ENCODE data around the gene SPTB.

SPTB gene

GRCh38 chr14:64815257-64815656, 64.5 kb downstream of the SPTB start:
- TF ChIP-seq TEAD4 (IDR thresholded peaks at IDR 0.05) (no peak), RAD21 (IDR thresholded peaks at IDR 0.05; ENCODE audit: low read depth) (no peak), MAX (IDR thresholded peaks at IDR 0.05) (no peak), USF1 (IDR thresholded peaks at IDR 0.05) (no peak), FOXM1 (IDR thresholded peaks at IDR 0.05; ENCODE audit: borderline replicate concordance, low read depth) (no peak), CEBPB (IDR thresholded peaks at IDR 0.05) (no peak), ZBTB7A (IDR thresholded peaks at IDR 0.05; ENCODE audit: low read depth) (no peak), NFIC (IDR thresholded peaks at IDR 0.05) (no peak), EP300 (IDR thresholded peaks at IDR 0.05; ENCODE audit: borderline replicate concordance) (no peak), EGR1 (IDR thresholded peaks at IDR 0.05) (no peak), YY1 (IDR thresholded peaks at IDR 0.05; ENCODE audit: low read depth) (no peak), CREB1 (IDR thresholded peaks at IDR 0.05; ENCODE audit: low read depth) (no peak), TCF12 (IDR thresholded peaks at IDR 0.05; ENCODE audit: low read depth) (no peak), TAF1 (IDR thresholded peaks at IDR 0.05; ENCODE audit: low read depth) (no peak)
- TF ChIP-seq, protein P1, sequence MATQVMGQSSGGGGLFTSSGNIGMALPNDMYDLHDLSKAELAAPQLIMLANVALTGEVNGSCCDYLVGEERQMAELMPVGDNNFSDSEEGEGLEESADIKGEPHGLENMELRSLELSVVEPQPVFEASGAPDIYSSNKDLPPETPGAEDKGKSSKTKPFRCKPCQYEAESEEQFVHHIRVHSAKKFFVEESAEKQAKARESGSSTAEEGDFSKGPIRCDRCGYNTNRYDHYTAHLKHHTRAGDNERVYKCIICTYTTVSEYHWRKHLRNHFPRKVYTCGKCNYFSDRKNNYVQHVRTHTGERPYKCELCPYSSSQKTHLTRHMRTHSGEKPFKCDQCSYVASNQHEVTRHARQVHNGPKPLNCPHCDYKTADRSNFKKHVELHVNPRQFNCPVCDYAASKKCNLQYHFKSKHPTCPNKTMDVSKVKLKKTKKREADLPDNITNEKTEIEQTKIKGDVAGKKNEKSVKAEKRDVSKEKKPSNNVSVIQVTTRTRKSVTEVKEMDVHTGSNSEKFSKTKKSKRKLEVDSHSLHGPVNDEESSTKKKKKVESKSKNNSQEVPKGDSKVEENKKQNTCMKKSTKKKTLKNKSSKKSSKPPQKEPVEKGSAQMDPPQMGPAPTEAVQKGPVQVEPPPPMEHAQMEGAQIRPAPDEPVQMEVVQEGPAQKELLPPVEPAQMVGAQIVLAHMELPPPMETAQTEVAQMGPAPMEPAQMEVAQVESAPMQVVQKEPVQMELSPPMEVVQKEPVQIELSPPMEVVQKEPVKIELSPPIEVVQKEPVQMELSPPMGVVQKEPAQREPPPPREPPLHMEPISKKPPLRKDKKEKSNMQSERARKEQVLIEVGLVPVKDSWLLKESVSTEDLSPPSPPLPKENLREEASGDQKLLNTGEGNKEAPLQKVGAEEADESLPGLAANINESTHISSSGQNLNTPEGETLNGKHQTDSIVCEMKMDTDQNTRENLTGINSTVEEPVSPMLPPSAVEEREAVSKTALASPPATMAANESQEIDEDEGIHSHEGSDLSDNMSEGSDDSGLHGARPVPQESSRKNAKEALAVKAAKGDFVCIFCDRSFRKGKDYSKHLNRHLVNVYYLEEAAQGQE (IDR thresholded peaks at IDR 0.05; ENCODE audit: low read depth): no peak

DNA sequence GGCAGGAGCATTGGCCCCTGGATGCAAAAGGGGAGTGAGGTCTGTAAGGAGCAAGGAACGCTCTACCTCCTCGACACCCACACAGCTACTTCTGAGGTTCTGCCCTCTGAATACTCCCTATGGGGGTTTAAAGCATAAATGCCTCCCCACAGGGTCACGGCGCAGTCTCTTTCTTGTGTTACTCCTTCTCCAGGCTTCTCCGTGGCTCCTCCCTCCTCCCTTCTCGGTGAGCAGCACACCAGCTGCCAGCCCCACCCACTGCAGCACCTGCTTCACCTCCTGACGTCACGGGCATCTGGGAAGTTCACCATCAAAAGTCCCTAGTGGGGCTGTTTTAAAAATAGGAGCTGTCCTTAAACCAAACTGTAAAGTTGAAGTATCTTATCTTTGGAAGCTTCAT, 67.3 kb downstream of the SPTB start:
- TF ChIP-seq EP300 (IDR thresholded peaks at IDR 0.05; ENCODE audit: borderline replicate concordance): no peak
- 0 out of 2 replicates have a peak, but pooled peaks have one; percentile 36 for TF ChIP-seq CREB1 (IDR thresholded peaks at IDR 0.05; ENCODE audit: low read depth)

- TF ChIP-seq EP300 (IDR thresholded peaks at IDR 0.05; ENCODE audit: borderline replicate concordance) (no peak), YY1 (IDR thresholded peaks at IDR 0.05; ENCODE audit: low read depth) (no peak), NFIC (IDR thresholded peaks at IDR 0.05) (no peak), TCF12 (IDR thresholded peaks at IDR 0.05; ENCODE audit: low read depth) (no peak), USF1 (IDR thresholded peaks at IDR 0.05) (no peak), TEAD4 (IDR thresholded peaks at IDR 0.05) (no peak), CEBPB (IDR thresholded peaks at IDR 0.05) (no peak), FOXM1 (IDR thresholded peaks at IDR 0.05; ENCODE audit: borderline replicate concordance, low read depth) (no peak), TAF1 (IDR thresholded peaks at IDR 0.05; ENCODE audit: low read depth) (no peak), MAX (IDR thresholded peaks at IDR 0.05) (no peak)
- TF ChIP-seq, protein P1 (IDR thresholded peaks at IDR 0.05; ENCODE audit: low read depth): no peak
Observed at GRCh38 chr14:64811676-64812075, 68.0 kb downstream of the SPTB start.

- TF ChIP-seq CREB1 (IDR thresholded peaks at IDR 0.05; ENCODE audit: low read depth): no peak
- no peak for TF ChIP-seq YY1 (IDR thresholded peaks at IDR 0.05; ENCODE audit: low read depth)
- no peak for TF ChIP-seq MAX (IDR thresholded peaks at IDR 0.05)
- no peak for TF ChIP-seq ZBTB7A (IDR thresholded peaks at IDR 0.05; ENCODE audit: low read depth)
- TF ChIP-seq, protein P1 (IDR thresholded peaks at IDR 0.05; ENCODE audit: low read depth): peak; percentile 60; the same call in 1 of the 2 replicates
Observed at GRCh38 chr14:64808449-64808848, 71.3 kb downstream of the SPTB start.

DNA sequence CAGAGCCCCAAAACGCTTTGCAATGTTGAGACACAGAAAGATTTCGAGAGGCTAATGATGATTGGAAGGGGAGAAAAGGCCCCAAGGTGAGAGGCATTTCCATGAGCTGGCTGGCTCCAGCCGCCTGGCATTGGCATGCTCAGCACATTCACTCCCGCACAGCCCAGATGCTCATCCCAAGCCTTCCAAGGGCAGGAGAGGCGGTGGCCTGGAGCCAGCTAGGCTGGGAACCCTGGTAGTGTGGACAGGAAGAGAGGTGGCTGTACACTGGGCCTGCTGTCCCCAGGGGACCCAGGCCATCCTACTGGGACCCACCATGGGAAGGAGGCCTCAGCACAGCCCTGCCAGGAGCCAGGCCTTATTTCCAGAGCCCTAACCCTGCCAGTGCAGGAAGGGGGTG, 72.2 kb downstream of the SPTB start:
- TF ChIP-seq EP300 (IDR thresholded peaks at IDR 0.05; ENCODE audit: borderline replicate concordance) (no peak), FOXM1 (IDR thresholded peaks at IDR 0.05; ENCODE audit: borderline replicate concordance, low read depth) (no peak), USF1 (IDR thresholded peaks at IDR 0.05) (no peak), MAX (IDR thresholded peaks at IDR 0.05) (no peak), RAD21 (IDR thresholded peaks at IDR 0.05; ENCODE audit: low read depth) (no peak), YY1 (IDR thresholded peaks at IDR 0.05; ENCODE audit: low read depth) (no peak)
- TF ChIP-seq, protein P1 (IDR thresholded peaks at IDR 0.05; ENCODE audit: low read depth): no peak

Measured in Ishikawa (cell line).